ENCODE results near the gene UBIAD1.

DNA sequence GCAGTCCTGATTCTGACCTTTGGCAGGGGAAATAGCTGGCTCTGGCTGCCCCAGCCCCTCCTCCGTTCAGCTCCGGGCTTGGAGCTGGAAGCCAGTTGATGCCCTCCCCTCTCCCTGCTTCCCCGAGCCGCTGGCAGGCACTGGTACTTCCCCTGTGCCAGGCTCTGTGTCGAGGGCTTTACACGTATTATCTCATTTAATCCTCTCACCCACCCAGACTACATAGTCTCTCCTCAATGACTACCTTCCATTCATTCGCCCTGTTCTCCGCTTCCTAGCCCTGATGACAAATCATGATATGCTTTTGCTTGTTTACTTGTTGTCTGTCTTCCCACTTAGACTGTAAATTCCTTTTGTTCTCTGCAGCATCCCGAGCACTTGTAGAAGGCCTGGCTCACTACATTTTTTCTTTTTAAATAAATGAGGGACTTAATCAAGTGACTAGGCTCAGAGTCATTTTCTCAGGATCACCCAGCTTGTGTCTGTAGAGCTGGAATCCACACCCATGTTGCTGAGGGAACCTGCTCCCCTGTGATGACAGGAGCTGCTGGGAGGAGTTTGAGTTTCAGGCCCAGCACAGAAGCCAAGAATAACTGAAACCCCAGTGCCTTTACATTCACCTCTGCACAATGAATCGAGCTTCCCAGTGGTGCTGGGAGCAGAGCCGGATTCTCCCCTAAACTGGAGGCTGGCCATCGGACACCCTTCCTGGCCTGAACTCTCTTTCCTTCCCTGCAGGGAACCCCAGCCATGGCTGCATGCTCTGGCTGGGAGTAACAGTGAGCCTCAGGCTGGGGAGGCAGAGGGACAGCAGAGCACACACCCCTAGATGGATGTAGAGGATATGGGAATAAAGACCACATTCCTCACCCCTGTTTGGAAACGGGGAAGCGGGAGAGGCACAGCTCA is 58.3 kb downstream of the UBIAD1 start:
- TF ChIP-seq CTCF (IDR thresholded peaks at IDR 0.05) = no peak
- TF ChIP-seq POLR2A (IDR thresholded peaks at IDR 0.05) = no peak
